GM19452 (cell line): ENCODE data around the gene NUBPL.

ENCODE experiments used
- ATAC-seq: cut with Tn5 transposase; IDR thresholded peaks from one replicate; pipeline ENCODE4 v1.9.1; 2021; ENCODE audit not compliant: unreplicated experiment

Gene NUBPL

GRCh38 chr14:31902945-31903646 is 341.9 kb downstream of the NUBPL start:
- no peak for ATAC-seq

DNA sequence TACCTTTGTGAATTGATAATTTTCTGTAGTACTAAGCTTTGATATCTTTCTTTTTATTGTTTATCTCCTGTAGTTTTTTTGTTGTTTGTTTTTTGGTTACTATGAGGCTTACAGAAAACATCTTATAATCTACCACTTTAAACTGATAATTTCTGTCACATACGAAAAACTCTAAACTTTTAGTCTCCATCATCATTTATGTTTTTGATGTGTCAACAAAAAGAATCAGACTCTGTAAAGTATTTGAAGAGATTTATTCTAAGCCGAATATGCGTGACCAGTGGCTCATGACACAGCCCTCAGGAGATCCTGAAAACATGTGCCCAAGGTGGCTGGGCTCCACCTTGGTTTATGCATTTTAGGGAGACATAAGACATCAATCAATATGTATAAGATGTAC is 348.8 kb downstream of the NUBPL start:
- ATAC-seq = no peak
